ENCODE measurements around the gene CERKL. TPM values are rescaled to one million over a fixed set of nuclear protein-coding genes. Genes with fewer than 3 reads are reported as not detected.

Gene CERKL
- total RNA-seq, 1 experiment from 2014 or later: 0.24 TPM

DNA sequence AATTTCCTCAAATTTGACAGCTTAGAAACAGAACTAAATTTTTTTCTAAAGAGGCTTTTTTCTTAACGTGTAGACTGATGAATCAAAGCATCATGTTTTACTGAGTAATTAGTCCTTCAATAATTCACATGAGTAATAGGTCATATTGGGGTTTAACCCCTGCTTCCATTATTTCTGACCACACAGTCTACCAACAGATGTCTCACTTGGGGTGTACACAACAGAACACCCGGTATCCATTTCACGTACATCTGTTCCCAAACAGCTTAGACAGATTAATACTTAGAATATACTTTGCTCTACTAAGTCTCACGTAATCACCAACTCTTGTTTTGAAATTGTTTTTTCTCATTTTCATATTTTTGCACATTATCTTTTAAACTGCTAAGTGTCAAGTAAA, 14.8 kb downstream of the CERKL start (continued):
- TF ChIP-seq, protein P1, sequence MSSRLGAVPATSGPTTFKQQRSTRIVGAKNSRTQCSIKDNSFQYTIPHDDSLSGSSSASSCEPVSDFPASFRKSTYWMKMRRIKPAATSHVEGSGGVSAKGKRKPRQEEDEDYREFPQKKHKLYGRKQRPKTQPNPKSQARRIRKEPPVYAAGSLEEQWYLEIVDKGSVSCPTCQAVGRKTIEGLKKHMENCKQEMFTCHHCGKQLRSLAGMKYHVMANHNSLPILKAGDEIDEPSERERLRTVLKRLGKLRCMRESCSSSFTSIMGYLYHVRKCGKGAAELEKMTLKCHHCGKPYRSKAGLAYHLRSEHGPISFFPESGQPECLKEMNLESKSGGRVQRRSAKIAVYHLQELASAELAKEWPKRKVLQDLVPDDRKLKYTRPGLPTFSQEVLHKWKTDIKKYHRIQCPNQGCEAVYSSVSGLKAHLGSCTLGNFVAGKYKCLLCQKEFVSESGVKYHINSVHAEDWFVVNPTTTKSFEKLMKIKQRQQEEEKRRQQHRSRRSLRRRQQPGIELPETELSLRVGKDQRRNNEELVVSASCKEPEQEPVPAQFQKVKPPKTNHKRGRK (CRISPR knock-in tag; IDR thresholded peaks at IDR 0.05; ENCODE audit: borderline replicate concordance): no peak

DNA sequence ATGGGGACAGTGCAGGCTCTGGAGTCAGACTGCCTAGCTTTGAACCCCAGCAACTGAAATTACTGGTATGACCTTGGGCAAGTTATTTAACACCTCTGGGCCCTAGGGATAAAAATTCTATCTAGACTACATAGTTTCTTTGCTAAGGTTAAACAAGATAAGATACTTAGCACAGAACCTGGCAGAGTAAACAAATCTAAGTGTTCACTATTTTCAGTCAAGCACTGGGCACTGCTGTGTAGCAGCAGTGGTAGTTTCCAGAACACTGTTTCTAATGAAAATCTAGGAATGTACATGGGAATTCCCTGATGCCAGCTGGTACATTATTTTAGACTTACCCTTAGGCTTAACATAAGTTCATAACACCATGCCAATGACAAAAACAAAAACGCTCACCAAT, 17.2 kb downstream of the CERKL start:
- no peak overlapping the region for H3K4me3 Mint-ChIP-seq
- ChIA-PET CTCF (no interaction called here), POLR2A (no interaction called here)
- DNase-seq (ENCODE audit: low spot score) (no peak), ATAC-seq (no peak)
- no peak for TF ChIP-seq SOX15 (CRISPR knock-in tag; IDR thresholded peaks at IDR 0.05)
- TF ChIP-seq, protein P2, sequence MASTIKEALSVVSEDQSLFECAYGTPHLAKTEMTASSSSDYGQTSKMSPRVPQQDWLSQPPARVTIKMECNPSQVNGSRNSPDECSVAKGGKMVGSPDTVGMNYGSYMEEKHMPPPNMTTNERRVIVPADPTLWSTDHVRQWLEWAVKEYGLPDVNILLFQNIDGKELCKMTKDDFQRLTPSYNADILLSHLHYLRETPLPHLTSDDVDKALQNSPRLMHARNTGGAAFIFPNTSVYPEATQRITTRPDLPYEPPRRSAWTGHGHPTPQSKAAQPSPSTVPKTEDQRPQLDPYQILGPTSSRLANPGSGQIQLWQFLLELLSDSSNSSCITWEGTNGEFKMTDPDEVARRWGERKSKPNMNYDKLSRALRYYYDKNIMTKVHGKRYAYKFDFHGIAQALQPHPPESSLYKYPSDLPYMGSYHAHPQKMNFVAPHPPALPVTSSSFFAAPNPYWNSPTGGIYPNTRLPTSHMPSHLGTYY (CRISPR knock-in tag; IDR thresholded peaks at IDR 0.05): no peak
- no peak for TF ChIP-seq CREM (CRISPR knock-in tag; IDR thresholded peaks at IDR 0.05)
- no peak for TF ChIP-seq MXD4 (CRISPR knock-in tag; IDR thresholded peaks at IDR 0.05; ENCODE audit: borderline replicate concordance)
- TF ChIP-seq GABPB1 (CRISPR knock-in tag; IDR thresholded peaks at IDR 0.05): no peak
- TF ChIP-seq, protein P1 (CRISPR knock-in tag; IDR thresholded peaks at IDR 0.05; ENCODE audit: borderline replicate concordance): no peak
- TF ChIP-seq, protein P3, sequence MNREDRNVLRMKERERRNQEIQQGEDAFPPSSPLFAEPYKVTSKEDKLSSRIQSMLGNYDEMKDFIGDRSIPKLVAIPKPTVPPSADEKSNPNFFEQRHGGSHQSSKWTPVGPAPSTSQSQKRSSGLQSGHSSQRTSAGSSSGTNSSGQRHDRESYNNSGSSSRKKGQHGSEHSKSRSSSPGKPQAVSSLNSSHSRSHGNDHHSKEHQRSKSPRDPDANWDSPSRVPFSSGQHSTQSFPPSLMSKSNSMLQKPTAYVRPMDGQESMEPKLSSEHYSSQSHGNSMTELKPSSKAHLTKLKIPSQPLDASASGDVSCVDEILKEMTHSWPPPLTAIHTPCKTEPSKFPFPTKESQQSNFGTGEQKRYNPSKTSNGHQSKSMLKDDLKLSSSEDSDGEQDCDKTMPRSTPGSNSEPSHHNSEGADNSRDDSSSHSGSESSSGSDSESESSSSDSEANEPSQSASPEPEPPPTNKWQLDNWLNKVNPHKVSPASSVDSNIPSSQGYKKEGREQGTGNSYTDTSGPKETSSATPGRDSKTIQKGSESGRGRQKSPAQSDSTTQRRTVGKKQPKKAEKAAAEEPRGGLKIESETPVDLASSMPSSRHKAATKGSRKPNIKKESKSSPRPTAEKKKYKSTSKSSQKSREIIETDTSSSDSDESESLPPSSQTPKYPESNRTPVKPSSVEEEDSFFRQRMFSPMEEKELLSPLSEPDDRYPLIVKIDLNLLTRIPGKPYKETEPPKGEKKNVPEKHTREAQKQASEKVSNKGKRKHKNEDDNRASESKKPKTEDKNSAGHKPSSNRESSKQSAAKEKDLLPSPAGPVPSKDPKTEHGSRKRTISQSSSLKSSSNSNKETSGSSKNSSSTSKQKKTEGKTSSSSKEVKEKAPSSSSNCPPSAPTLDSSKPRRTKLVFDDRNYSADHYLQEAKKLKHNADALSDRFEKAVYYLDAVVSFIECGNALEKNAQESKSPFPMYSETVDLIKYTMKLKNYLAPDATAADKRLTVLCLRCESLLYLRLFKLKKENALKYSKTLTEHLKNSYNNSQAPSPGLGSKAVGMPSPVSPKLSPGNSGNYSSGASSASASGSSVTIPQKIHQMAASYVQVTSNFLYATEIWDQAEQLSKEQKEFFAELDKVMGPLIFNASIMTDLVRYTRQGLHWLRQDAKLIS (CRISPR knock-in tag; IDR thresholded peaks at IDR 0.05; ENCODE audit: borderline replicate concordance): no peak
- TF ChIP-seq, protein P4, sequence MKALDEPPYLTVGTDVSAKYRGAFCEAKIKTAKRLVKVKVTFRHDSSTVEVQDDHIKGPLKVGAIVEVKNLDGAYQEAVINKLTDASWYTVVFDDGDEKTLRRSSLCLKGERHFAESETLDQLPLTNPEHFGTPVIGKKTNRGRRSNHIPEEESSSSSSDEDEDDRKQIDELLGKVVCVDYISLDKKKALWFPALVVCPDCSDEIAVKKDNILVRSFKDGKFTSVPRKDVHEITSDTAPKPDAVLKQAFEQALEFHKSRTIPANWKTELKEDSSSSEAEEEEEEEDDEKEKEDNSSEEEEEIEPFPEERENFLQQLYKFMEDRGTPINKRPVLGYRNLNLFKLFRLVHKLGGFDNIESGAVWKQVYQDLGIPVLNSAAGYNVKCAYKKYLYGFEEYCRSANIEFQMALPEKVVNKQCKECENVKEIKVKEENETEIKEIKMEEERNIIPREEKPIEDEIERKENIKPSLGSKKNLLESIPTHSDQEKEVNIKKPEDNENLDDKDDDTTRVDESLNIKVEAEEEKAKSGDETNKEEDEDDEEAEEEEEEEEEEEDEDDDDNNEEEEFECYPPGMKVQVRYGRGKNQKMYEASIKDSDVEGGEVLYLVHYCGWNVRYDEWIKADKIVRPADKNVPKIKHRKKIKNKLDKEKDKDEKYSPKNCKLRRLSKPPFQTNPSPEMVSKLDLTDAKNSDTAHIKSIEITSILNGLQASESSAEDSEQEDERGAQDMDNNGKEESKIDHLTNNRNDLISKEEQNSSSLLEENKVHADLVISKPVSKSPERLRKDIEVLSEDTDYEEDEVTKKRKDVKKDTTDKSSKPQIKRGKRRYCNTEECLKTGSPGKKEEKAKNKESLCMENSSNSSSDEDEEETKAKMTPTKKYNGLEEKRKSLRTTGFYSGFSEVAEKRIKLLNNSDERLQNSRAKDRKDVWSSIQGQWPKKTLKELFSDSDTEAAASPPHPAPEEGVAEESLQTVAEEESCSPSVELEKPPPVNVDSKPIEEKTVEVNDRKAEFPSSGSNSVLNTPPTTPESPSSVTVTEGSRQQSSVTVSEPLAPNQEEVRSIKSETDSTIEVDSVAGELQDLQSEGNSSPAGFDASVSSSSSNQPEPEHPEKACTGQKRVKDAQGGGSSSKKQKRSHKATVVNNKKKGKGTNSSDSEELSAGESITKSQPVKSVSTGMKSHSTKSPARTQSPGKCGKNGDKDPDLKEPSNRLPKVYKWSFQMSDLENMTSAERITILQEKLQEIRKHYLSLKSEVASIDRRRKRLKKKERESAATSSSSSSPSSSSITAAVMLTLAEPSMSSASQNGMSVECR (CRISPR knock-in tag; IDR thresholded peaks at IDR 0.05; ENCODE audit: borderline replicate concordance): no peak
- TF ChIP-seq ZNF121 (CRISPR knock-in tag; IDR thresholded peaks at IDR 0.05): no peak
- TF ChIP-seq ZNF219 (CRISPR knock-in tag; IDR thresholded peaks at IDR 0.05; ENCODE audit: borderline replicate concordance): no peak
- TF ChIP-seq, protein P5, sequence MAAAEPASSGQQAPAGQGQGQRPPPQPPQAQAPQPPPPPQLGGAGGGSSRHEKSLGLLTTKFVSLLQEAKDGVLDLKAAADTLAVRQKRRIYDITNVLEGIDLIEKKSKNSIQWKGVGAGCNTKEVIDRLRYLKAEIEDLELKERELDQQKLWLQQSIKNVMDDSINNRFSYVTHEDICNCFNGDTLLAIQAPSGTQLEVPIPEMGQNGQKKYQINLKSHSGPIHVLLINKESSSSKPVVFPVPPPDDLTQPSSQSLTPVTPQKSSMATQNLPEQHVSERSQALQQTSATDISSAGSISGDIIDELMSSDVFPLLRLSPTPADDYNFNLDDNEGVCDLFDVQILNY (CRISPR knock-in tag; IDR thresholded peaks at IDR 0.05): no peak
- TF ChIP-seq NFATC4 (CRISPR knock-in tag; IDR thresholded peaks at IDR 0.05): no peak
- no peak for TF ChIP-seq KAT7 (CRISPR knock-in tag; IDR thresholded peaks at IDR 0.05; ENCODE audit: borderline replicate concordance)
- TF ChIP-seq NR3C1 (CRISPR knock-in tag; conservative IDR thresholded peaks at IDR 0.05; ENCODE audit: low read depth): no peak
- no peak for TF ChIP-seq ATF1 (CRISPR knock-in tag; IDR thresholded peaks at IDR 0.05)
- TF ChIP-seq, protein P6, sequence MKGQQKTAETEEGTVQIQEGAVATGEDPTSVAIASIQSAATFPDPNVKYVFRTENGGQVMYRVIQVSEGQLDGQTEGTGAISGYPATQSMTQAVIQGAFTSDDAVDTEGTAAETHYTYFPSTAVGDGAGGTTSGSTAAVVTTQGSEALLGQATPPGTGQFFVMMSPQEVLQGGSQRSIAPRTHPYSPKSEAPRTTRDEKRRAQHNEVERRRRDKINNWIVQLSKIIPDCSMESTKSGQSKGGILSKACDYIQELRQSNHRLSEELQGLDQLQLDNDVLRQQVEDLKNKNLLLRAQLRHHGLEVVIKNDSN (CRISPR knock-in tag; IDR thresholded peaks at IDR 0.05): no peak
- H3K27ac Mint-ChIP-seq: no peak overlapping the region
- no peaks in the 10 kb centered on the region for H3K9me3 Mint-ChIP-seq
- no peaks in the 10 kb centered on the region for H3K27me3 Mint-ChIP-seq (ENCODE audit: low read depth)
- H3K36me3 Mint-ChIP-seq: no peaks in the 10 kb centered on the region
- H3K4me1 Mint-ChIP-seq: no peaks in the 10 kb centered on the region

All from WTC11 (cell line).